HepG2 (cell line): ENCODE results near the gene SLC35F3. TPM values are rescaled to one million over a fixed set of nuclear protein-coding genes. Genes with fewer than 3 reads are reported as not detected.

Source experiments
- ATAC-seq: fragments of 200-7000 bp; cut with Tn5 transposase; 3 replicates; pipeline ENCODE4 v1.9.1; 2020; ENCODE audit warnings: mild to moderate bottlenecking, moderate library complexity
- BruUV-seq: library from RNA; stranded (reverse); fragments of 400-500 nt; replicated peaks from 2 replicates; lab custom pipeline; 2021; lab: Mats Ljungman, UMichigan
- CTCF ChIA-PET: fragments of 300-600 bp; formaldehyde crosslinking; extraction: SDS; loops from one replicate; lab custom pipeline; 2021; ENCODE audit warnings: low total read pairs, inconsistent platforms, low intra/inter-chr PET ratio; lab: Yijun Ruan, JAX
- POLR2A ChIA-PET: fragments of 350-600 bp; sonication (Branson Sonifier 250); formaldehyde crosslinking; loops from one replicate; lab custom pipeline; 2020; ENCODE audit warnings: antibody characterized with exemption, inconsistent platforms; lab: Yijun Ruan, JAX
- DNase-seq: peaks from one replicate; pipeline ENCODE4 v3.0.0-alpha.2; 2015; ENCODE audit warnings: low spot score
- FAIRE-seq: peaks from 3 replicates; lab custom pipeline; 2011; peaks lifted over from hg19 to GRCh38; lab: Jason Lieb, UNC
- H2AFZ ChIP-seq: one replicate; pipeline ENCODE4 v1.6.1; 2011; ENCODE audit warnings: low read length, inconsistent platforms
- H3K27ac ChIP-seq: fragments of 300-600 bp; 3 replicates; pipeline ENCODE4 v1.8.0; 2011; ENCODE audit warnings: mixed run types, mild to moderate bottlenecking, mixed read lengths, low read length, inconsistent platforms; ENCODE audit not compliant: insufficient read depth; ENCODE audit errors: extremely low read length
- H3K27me3 ChIP-seq, 2 experiments: fragments of 200-600 bp in 1 of 2; 2 replicates in 1 of 2; 3 replicates in 1 of 2; pipeline versions ENCODE4 v1.6.0 to v1.8.0; 2011; ENCODE audit warnings: low read length in 2 of 2, mild to moderate bottlenecking in 2 of 2, moderate library complexity in 2 of 2, inconsistent platforms in 1 of 2; ENCODE audit not compliant: insufficient read depth in 2 of 2, control insufficient read depth in 1 of 2
- H3K36me3 ChIP-seq, 2 experiments: fragments of 200-600 bp in 1 of 2; replicated peaks in 1 of 2; 2 replicates in 1 of 2; 3 replicates in 1 of 2; pipeline versions ENCODE4 v1.5.1 to v1.8.0; 2011; ENCODE audit warnings: low read length in 2 of 2, inconsistent platforms in 1 of 2; ENCODE audit not compliant: insufficient read depth in 2 of 2, control insufficient read depth in 1 of 2
- H3K4me1 ChIP-seq: 2 replicates; pipeline ENCODE4 v1.5.1; 2012; ENCODE audit warnings: low read length, inconsistent platforms; ENCODE audit not compliant: insufficient read depth
- H3K4me2 ChIP-seq: 2 replicates; pipeline ENCODE4 v1.6.0; 2011; ENCODE audit warnings: low read depth, low read length, inconsistent platforms
- H3K4me3 ChIP-seq, 3 experiments: fragments of 200-600 bp in 1 of 3; sonication (generic), shearing (Covaris generic) in 1 of 3; replicated peaks in 1 of 3; 2 replicates each; pipeline ENCODE4 v1.5.1; 2011 to 2016; ENCODE audit warnings: low read length in 3 of 3, inconsistent platforms in 2 of 3, low read depth in 2 of 3, mild to moderate bottlenecking in 2 of 3, control low read depth in 1 of 3, mixed read lengths in 1 of 3; ENCODE audit not compliant: insufficient read depth in 1 of 3
- H3K79me2 ChIP-seq: one replicate; pipeline ENCODE4 v1.6.1; 2011; ENCODE audit warnings: low read length, inconsistent platforms; ENCODE audit not compliant: insufficient read depth
- H3K9ac ChIP-seq: 2 replicates; pipeline ENCODE4 v1.6.0; 2011; ENCODE audit warnings: mild to moderate bottlenecking, low read depth, low read length, inconsistent platforms; ENCODE audit not compliant: insufficient read depth
- H3K9me3 ChIP-seq: 2 replicates; pipeline ENCODE4 v1.5.1; 2012; ENCODE audit warnings: mild to moderate bottlenecking, low read length
- H4K20me1 ChIP-seq: 2 replicates; pipeline ENCODE4 v1.6.0; 2011; ENCODE audit warnings: inconsistent platforms, mild to moderate bottlenecking, low read length, moderate library complexity; ENCODE audit not compliant: insufficient read depth
- CENPT ChIP-seq: sonication (generic); formaldehyde crosslinking; IDR thresholded peaks from 2 replicates; pipeline ENCODE4 v1.8.0; 2022; ENCODE audit warnings: low read depth, mild to moderate bottlenecking, moderate library complexity, missing genetic modification reagents
- CREB3 ChIP-seq: sonication (generic); formaldehyde crosslinking; IDR thresholded peaks from 2 replicates; pipeline ENCODE4 v1.5.0; 2020; ENCODE audit warnings: missing genetic modification reagents
- DMAP1 ChIP-seq: IDR thresholded peaks from 2 replicates; pipeline ENCODE4 v1.6.1; 2016
- EZH2 ChIP-seq: conservative IDR thresholded peaks from 2 replicates; pipeline ENCODE4 v1.6.1; 2012; ENCODE audit warnings: mild to moderate bottlenecking, low read depth, low read length, moderate library complexity
- GATAD2A ChIP-seq: IDR thresholded peaks from 2 replicates; pipeline ENCODE4 v1.6.1; 2016
- HNF1A ChIP-seq, 2 experiments: sonication (generic) in 1 of 2; formaldehyde crosslinking in 1 of 2; IDR thresholded peaks; 2 replicates each; pipeline versions ENCODE4 v1.4.0 to v1.6.1; 2016 to 2020; ENCODE audit warnings: borderline replicate concordance in 1 of 2, low read depth in 1 of 2, mild to moderate bottlenecking in 1 of 2, missing genetic modification reagents in 1 of 2
- HOXA9 ChIP-seq: sonication (generic); formaldehyde crosslinking; IDR thresholded peaks from 2 replicates; pipeline ENCODE4 v1.8.1; 2022; ENCODE audit warnings: missing genetic modification reagents, mild to moderate bottlenecking, moderate library complexity, borderline replicate concordance
- MTF1 ChIP-seq: sonication (generic); formaldehyde crosslinking; IDR thresholded peaks from 2 replicates; pipeline ENCODE4 v1.5.0; 2020; ENCODE audit warnings: missing genetic modification reagents
- RCOR2 ChIP-seq: IDR thresholded peaks from 2 replicates; pipeline ENCODE4 v1.6.1; 2016; ENCODE audit warnings: missing biosample characterization, missing genetic modification reagents
- SALL1 ChIP-seq: sonication (generic); formaldehyde crosslinking; IDR thresholded peaks from 2 replicates; pipeline ENCODE4 v1.8.0; 2022; ENCODE audit warnings: mild to moderate bottlenecking, missing genetic modification reagents
- ZBTB8A ChIP-seq: sonication (generic); formaldehyde crosslinking; IDR thresholded peaks from 2 replicates; pipeline ENCODE4 v1.4.0; 2020; ENCODE audit warnings: mild to moderate bottlenecking, low read depth, missing genetic modification reagents, borderline replicate concordance
- ZNF317 ChIP-seq: sonication (generic); formaldehyde crosslinking; IDR thresholded peaks from 2 replicates; pipeline ENCODE4 v1.5.0; 2020; ENCODE audit warnings: mild to moderate bottlenecking, missing genetic modification reagents
- ZNF33A ChIP-seq: sonication (generic); formaldehyde crosslinking; IDR thresholded peaks from 2 replicates; pipeline ENCODE4 v1.5.1; 2020; ENCODE audit warnings: missing genetic modification reagents, mild to moderate bottlenecking, moderate library complexity, borderline replicate concordance
- ZNF34 ChIP-seq: sonication (generic); formaldehyde crosslinking; IDR thresholded peaks from 2 replicates; pipeline ENCODE4 v1.4.0; 2020; ENCODE audit warnings: mild to moderate bottlenecking, missing genetic modification reagents, borderline replicate concordance
- ZNF83 ChIP-seq: sonication (generic); formaldehyde crosslinking; IDR thresholded peaks from 2 replicates; pipeline ENCODE4 v1.4.0; 2020; ENCODE audit warnings: missing genetic modification reagents, mild to moderate bottlenecking, borderline replicate concordance
- WGBS: methylation state at CpG from one replicate; pipeline ENCODE4 v1.1.6; 2017; ENCODE audit warnings: low lambda C conversion rate; 5-methylcytosine and 5-hydroxymethylcytosine counted together
- in situ Hi-C: cut with HindIII; loops from 2 replicates; pipeline ENCODE4 v1.10.0; 2017; ENCODE audit warnings: low pct_unique_long_range_greater_than_20kb; ENCODE audit not compliant: extremely low pct_ligation_motif_present
- intact Hi-C: fragments of 100-400 bp; cut with micrococcal nuclease; formaldehyde crosslinking; loops from one replicate; pipeline ENCODE4 v1.10.0; 2022; ENCODE audit not compliant: unreplicated experiment
- polyA plus RNA-seq, 8 experiments: library from polyadenylated mRNA; depleted of rRNA in 3 of 8; stranded (reverse) in 7 of 8; unstranded in 1 of 8; fragments of >200 nt; fragmentation: Illumina TruSeq in 4 of 8; extraction: Trizol in 4 of 8; gene quantifications; 2 replicates each; pipeline versions ENCODE4 v1.2.1 to v1.2.3, GENCODE V29; 2011 to 2016; ENCODE audit warnings: low read depth in 4 of 8, missing spikeins in 1 of 8, mixed read lengths in 1 of 8; ENCODE audit not compliant: insufficient read depth in 1 of 8
- total RNA-seq, 5 experiments: library from RNA; depleted of rRNA; stranded (reverse); fragments of >200 nt; fragmentation: Illumina TruSeq; extraction: Trizol; gene quantifications; 2 replicates each; pipeline ENCODE4 v1.2.3, GENCODE V29; 2016; ENCODE audit warnings: low read depth in 1 of 5
- TF ChIP-seq, protein P1 (sequence below): sonication (generic); formaldehyde crosslinking; IDR thresholded peaks from 2 replicates; pipeline ENCODE4 v1.8.0; 2022; ENCODE audit warnings: missing genetic modification reagents, low read depth, mild to moderate bottlenecking, borderline replicate concordance
- TF ChIP-seq, protein P2 (sequence below): sonication (generic); formaldehyde crosslinking; IDR thresholded peaks from 2 replicates; pipeline ENCODE4 v1.5.1; 2020; ENCODE audit warnings: missing genetic modification reagents, mild to moderate bottlenecking, borderline replicate concordance

The SLC35F3 gene
- total and polyA plus RNA-seq, 2 of the 13 experiments (the other 11 are each of a cell fraction or from before 2014, with no cell fraction given): not detected

DNA sequence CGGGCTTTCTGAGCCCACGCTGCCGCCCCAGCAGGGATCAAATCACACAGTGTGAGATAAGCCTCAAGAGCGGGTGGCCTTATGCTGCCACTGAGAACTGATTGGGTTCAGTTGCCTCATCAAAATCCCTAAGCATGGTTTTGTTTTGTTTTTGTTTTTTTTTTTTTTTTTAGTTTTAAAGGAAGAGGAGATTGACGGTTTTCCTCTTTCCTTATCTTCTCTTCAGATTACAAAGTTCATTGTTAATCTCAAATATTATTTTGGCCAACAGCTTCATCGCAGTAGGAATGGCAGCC lies 469.4 kb downstream of the SLC35F3 start:
- H3K4me3 ChIP-seq: peak overlapping the region; percentile 76 to 89 (median 80)
- TF ChIP-seq MTF1 (no peak), GATAD2A (CRISPR knock-in tag) (no peak), EZH2 (no peak), HOXA9 (CRISPR knock-in tag) (no peak), RCOR2 (CRISPR knock-in tag) (no peak), ZNF317 (CRISPR knock-in tag) (no peak), ZBTB8A (CRISPR knock-in tag) (no peak), CREB3 (CRISPR knock-in tag) (no peak), ZNF34 (CRISPR knock-in tag) (no peak), ZNF83 (CRISPR knock-in tag) (no peak), SALL1 (no peak), HNF1A (IDR thresholded peaks at IDR 0.05; ENCODE audit: low read depth) (no peak), HNF1A (CRISPR knock-in tag; IDR thresholded peaks at IDR 0.05; ENCODE audit: borderline replicate concordance) (no peak), ZNF33A (CRISPR knock-in tag) (no peak), CENPT (CRISPR knock-in tag) (no peak), DMAP1 (no peak)
- TF ChIP-seq, protein P1, sequence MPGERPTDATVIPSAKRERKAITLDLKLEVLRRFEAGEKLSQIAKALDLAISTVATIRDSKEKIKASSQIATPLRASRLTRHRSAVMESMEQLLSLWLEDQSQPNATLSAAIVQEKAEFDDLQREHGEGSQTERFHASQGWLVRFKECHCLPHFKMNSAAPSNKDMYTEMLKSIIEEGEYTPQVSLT (CRISPR knock-in tag): no peak
- TF ChIP-seq, protein P2, sequence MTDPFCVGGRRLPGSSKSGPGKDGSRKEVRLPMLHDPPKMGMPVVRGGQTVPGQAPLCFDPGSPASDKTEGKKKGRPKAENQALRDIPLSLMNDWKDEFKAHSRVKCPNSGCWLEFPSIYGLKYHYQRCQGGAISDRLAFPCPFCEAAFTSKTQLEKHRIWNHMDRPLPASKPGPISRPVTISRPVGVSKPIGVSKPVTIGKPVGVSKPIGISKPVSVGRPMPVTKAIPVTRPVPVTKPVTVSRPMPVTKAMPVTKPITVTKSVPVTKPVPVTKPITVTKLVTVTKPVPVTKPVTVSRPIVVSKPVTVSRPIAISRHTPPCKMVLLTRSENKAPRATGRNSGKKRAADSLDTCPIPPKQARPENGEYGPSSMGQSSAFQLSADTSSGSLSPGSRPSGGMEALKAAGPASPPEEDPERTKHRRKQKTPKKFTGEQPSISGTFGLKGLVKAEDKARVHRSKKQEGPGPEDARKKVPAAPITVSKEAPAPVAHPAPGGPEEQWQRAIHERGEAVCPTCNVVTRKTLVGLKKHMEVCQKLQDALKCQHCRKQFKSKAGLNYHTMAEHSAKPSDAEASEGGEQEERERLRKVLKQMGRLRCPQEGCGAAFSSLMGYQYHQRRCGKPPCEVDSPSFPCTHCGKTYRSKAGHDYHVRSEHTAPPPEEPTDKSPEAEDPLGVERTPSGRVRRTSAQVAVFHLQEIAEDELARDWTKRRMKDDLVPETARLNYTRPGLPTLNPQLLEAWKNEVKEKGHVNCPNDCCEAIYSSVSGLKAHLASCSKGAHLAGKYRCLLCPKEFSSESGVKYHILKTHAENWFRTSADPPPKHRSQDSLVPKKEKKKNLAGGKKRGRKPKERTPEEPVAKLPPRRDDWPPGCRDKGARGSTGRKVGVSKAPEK (CRISPR knock-in tag): no peak

More for the DNA sequence above, 469.4 kb downstream of the SLC35F3 start:
- H3K9me3 ChIP-seq: no peaks in the 10 kb centered on the region
- peak overlapping the region; percentile 94 for H3K27ac ChIP-seq
- DNase-seq: no peak
- H2AFZ ChIP-seq: no peak overlapping the region
- in situ Hi-C loops (no loop called here), intact Hi-C loops (loop anchor here (1.0 to 5.0 kb wide), 2 partner anchors 47 to 62 kb away; no protein-coding TSS in a partner anchor)
- peaks cover 5 to 29% of the 10 kb centered on the region in 2 experiments; a peak in 4 of 5 replicates for H3K36me3 ChIP-seq
- H3K79me2 ChIP-seq: peaks cover 32% of the 10 kb centered on the region
- H3K9ac ChIP-seq: peak overlapping the region; percentile 94
- no peak for FAIRE-seq
- no peaks in the 10 kb centered on the region for H4K20me1 ChIP-seq
- peaks cover 53% of the 10 kb centered on the region for H3K4me1 ChIP-seq
- H3K27me3 ChIP-seq: no peaks in the 10 kb centered on the region; a peak in 1 of 5 replicates
- ChIA-PET CTCF (no interaction called here), POLR2A (interaction anchor here (0.8 to 2.3 kb wide), 12 partner anchors 8 to 104 kb away, joined by 3 to 37 read pairs (median 6); no protein-coding TSS in a partner anchor)
- peak overlapping the region; percentile 79 for H3K4me2 ChIP-seq
- no TSS peak for BruUV-seq
- WGBS: 2% methylated on average over 6 of the region's 6 CpGs
- no peak for ATAC-seq
